Immature natural killer cell (primary cell): Measurements from ENCODE around the gene ELANE. TPM values are rescaled to one million over a fixed set of nuclear protein-coding genes. Genes with fewer than 3 reads are reported as not detected.

Experiments
- DNase-seq, 3 donors: peaks; one replicate each; pipeline ENCODE4 v3.0.0; 2022; ENCODE audit warnings: mixed read lengths in 1 of 3
- H3K27ac Mint-ChIP-seq, 6 donors: one replicate each; pipeline ENCODE4 v1.8.0; 2020; ENCODE audit warnings: mixed read lengths in 6 of 6, mild to moderate bottlenecking in 5 of 6, inconsistent platforms in 4 of 6, moderate library complexity in 3 of 6
- H3K27me3 Mint-ChIP-seq, 3 donors: one replicate each; pipeline ENCODE4 v1.8.0; 2020 to 2021; ENCODE audit warnings: low read depth in 3 of 3, mild to moderate bottlenecking in 3 of 3, mixed read lengths in 3 of 3, moderate library complexity in 3 of 3, inconsistent platforms in 1 of 3
- H3K36me3 Mint-ChIP-seq, 3 donors: one replicate each; pipeline ENCODE4 v1.8.0; 2020; ENCODE audit warnings: mixed read lengths in 3 of 3, inconsistent platforms in 2 of 3, mild to moderate bottlenecking in 2 of 3
- H3K4me1 Mint-ChIP-seq, 2 donors: one replicate each; pipeline ENCODE4 v1.8.0; 2020; ENCODE audit warnings: inconsistent platforms in 2 of 2, mild to moderate bottlenecking in 2 of 2, mixed read lengths in 2 of 2, moderate library complexity in 1 of 2
- H3K4me3 Mint-ChIP-seq, 5 donors: one replicate each; pipeline ENCODE4 v1.8.0; 2020; ENCODE audit warnings: mild to moderate bottlenecking in 5 of 5, mixed read lengths in 5 of 5, inconsistent platforms in 3 of 5, moderate library complexity in 3 of 5
- H3K9me3 Mint-ChIP-seq, 6 donors: one replicate each; pipeline ENCODE4 v1.8.0; 2020; ENCODE audit warnings: mild to moderate bottlenecking in 6 of 6, mixed read lengths in 6 of 6, inconsistent platforms in 4 of 6, moderate library complexity in 3 of 6
- polyA plus RNA-seq, 3 donors: library from polyadenylated mRNA; unstranded; fragments of 300-500 nt; fragmentation: Illumina TruSeq; gene quantifications; one replicate each; pipeline ENCODE4 v1.2.3, GENCODE V29; 2021

ELANE gene
- polyA plus RNA-seq, 3 donors from 2014 or later, result not detected

GRCh38 chr19:900302-901111 lies 48.4 kb downstream of the ELANE start:
- H3K9me3 Mint-ChIP-seq, result no peaks in the 10 kb centered on the region
- no peak overlapping the region for H3K27ac Mint-ChIP-seq
- peaks cover 0 to 2% of the 10 kb centered on the region in 2 donors for H3K4me1 Mint-ChIP-seq
- H3K4me3 Mint-ChIP-seq, result no peak overlapping the region
- H3K27me3 Mint-ChIP-seq, result peaks cover 0 to 7% (median 0%) of the 10 kb centered on the region in 3 donors
- DNase-seq, result no peak
- H3K36me3 Mint-ChIP-seq, result no peaks in the 10 kb centered on the region

GRCh38 chr19:901216-902092 lies 49.4 kb downstream of the ELANE start:
- Mint-ChIP-seq H3K4me3 (no peak overlapping the region), H3K27me3 (peaks cover 0 to 6% (median 0%) of the 10 kb centered on the region in 3 donors), H3K4me1 (peaks cover 0 to 2% of the 10 kb centered on the region in 2 donors), H3K36me3 (no peaks in the 10 kb centered on the region), H3K9me3 (no peaks in the 10 kb centered on the region), H3K27ac (no peak overlapping the region)
- DNase-seq, result no peak

- Mint-ChIP-seq H3K27ac (no peak overlapping the region), H3K4me1 (peaks cover 0 to 3% of the 10 kb centered on the region in 2 donors), H3K4me3 (no peak overlapping the region)
Observed at GRCh38 chr19:902093-902370, 49.9 kb downstream of the ELANE start.

GRCh38 chr19:902446-903226 lies 50.5 kb downstream of the ELANE start:
- Mint-ChIP-seq H3K27me3 (peaks cover 0 to 2% (median 0%) of the 10 kb centered on the region in 3 donors), H3K27ac (peak overlapping the region in 2 of 6 donors; percentile 17 to 50), H3K9me3 (no peaks in the 10 kb centered on the region), H3K36me3 (no peaks in the 10 kb centered on the region), H3K4me1 (peaks cover 0 to 5% of the 10 kb centered on the region in 2 donors), H3K4me3 (no peak overlapping the region)
- no peak for DNase-seq

More at GRCh38 chr19:902093-902370, 49.9 kb downstream of the ELANE start:
- Mint-ChIP-seq H3K9me3 (no peaks in the 10 kb centered on the region), H3K36me3 (no peaks in the 10 kb centered on the region), H3K27me3 (peaks cover 0 to 2% (median 0%) of the 10 kb centered on the region in 3 donors)
- DNase-seq, result no peak

GRCh38 chr19:903266-903797 lies 51.2 kb downstream of the ELANE start:
- no peak overlapping the region for H3K4me3 Mint-ChIP-seq
- H3K36me3 Mint-ChIP-seq, result no peaks in the 10 kb centered on the region
- no peaks in the 10 kb centered on the region for H3K9me3 Mint-ChIP-seq
- peaks cover 0 to 2% (median 0%) of the 10 kb centered on the region in 3 donors for H3K27me3 Mint-ChIP-seq
- H3K27ac Mint-ChIP-seq, result no peak overlapping the region
- H3K4me1 Mint-ChIP-seq, result peaks cover under 1 to 5% of the 10 kb centered on the region in 2 donors
- no peak for DNase-seq

- Mint-ChIP-seq H3K27me3 (peaks cover 0 to 4% (median 2%) of the 10 kb centered on the region in 3 donors), H3K27ac (no peak overlapping the region), H3K9me3 (no peaks in the 10 kb centered on the region), H3K36me3 (no peaks in the 10 kb centered on the region), H3K4me3 (no peak overlapping the region), H3K4me1 (peaks cover 13 to 17% of the 10 kb centered on the region in 2 donors)
- no peak for DNase-seq
Observed at GRCh38 chr19:904545-904944, 52.4 kb downstream of the ELANE start.

Other genes with a start within 250 kb of the ELANE start
- 10 to 100 TPM; 26.6 to 38.1 (median 37.5) TPM for gene POLRMT, start 218.8 kb upstream of the ELANE start, polyA plus RNA-seq
- under 1 TPM in 1 of 3 donors, not detected in 2; 0.54 TPM for gene FGF22, start 212.4 kb upstream of the ELANE start, polyA plus RNA-seq
- gene RNF126, start 189.1 kb upstream of the ELANE start, polyA plus RNA-seq, result 100 to 1,000 TPM in 1 of 3 donors, 10 to 100 TPM in 2; 78.7 to 119 (median 94.4) TPM
- gene FSTL3, start 175.9 kb upstream of the ELANE start, polyA plus RNA-seq, result 1 to 10 TPM in 2 of 3 donors, not detected in 1; 1.4 to 2.6 TPM
- 10 to 100 TPM in 1 of 3 donors, 1 to 10 TPM in 2; 5.8 to 41.4 (median 6.3) TPM for gene PRSS57, start 156.9 kb upstream of the ELANE start, polyA plus RNA-seq
- gene PALM, start 143.4 kb upstream of the ELANE start, polyA plus RNA-seq, result not detected
- gene MISP, start 101.2 kb upstream of the ELANE start, polyA plus RNA-seq, result not detected
- gene PTBP1, start 54.9 kb upstream of the ELANE start, polyA plus RNA-seq, result 100 to 1,000 TPM in 1 of 3 donors, 10 to 100 TPM in 2; 70.0 to 185 (median 87.8) TPM
- gene PLPPR3, start 30.3 kb upstream of the ELANE start, polyA plus RNA-seq, result not detected
- not detected for gene AZU1, start 24.5 kb upstream of the ELANE start, polyA plus RNA-seq
- gene PRTN3, start 11.3 kb upstream of the ELANE start, polyA plus RNA-seq, result not detected
- 1 to 10 TPM; 1.5 to 4.1 (median 3.6) TPM for gene CFD, start 7.4 kb downstream of the ELANE start, polyA plus RNA-seq
- gene MED16, start 40.9 kb downstream of the ELANE start, polyA plus RNA-seq, result 100 to 1,000 TPM in 1 of 3 donors, 10 to 100 TPM in 2; 44.2 to 112 (median 48.0) TPM
- not detected for gene RNU6-9, start 41.2 kb downstream of the ELANE start, polyA plus RNA-seq
- gene R3HDM4, start 60.9 kb downstream of the ELANE start, polyA plus RNA-seq, result 100 to 1,000 TPM in 1 of 3 donors, 10 to 100 TPM in 2; 83.5 to 146 (median 85.8) TPM
- gene KISS1R, start 65.0 kb downstream of the ELANE start, polyA plus RNA-seq, result not detected
- 1 to 10 TPM; 1.0 to 1.7 (median 1.4) TPM for gene ARID3A, start 73.7 kb downstream of the ELANE start, polyA plus RNA-seq
- 100 to 1,000 TPM in 1 of 3 donors, 10 to 100 TPM in 2; 60.5 to 116 (median 70.9) TPM for gene WDR18, start 132.0 kb downstream of the ELANE start, polyA plus RNA-seq
- not detected for gene GRIN3B, start 148.1 kb downstream of the ELANE start, polyA plus RNA-seq
- 100 to 1,000 TPM in 1 of 3 donors, 10 to 100 TPM in 2; 45.6 to 102 (median 61.1) TPM for gene TMEM259, start 168.8 kb downstream of the ELANE start, polyA plus RNA-seq
- gene RNU6-2, start 169.2 kb downstream of the ELANE start, polyA plus RNA-seq, result not detected
- 100 to 1,000 TPM; 227 to 382 (median 255) TPM for gene CNN2, start 174.3 kb downstream of the ELANE start, polyA plus RNA-seq
- 10 to 100 TPM in 1 of 3 donors, 1 to 10 TPM in 2; 4.5 to 13.3 (median 5.2) TPM for gene ABCA7, start 187.8 kb downstream of the ELANE start, polyA plus RNA-seq
- 100 to 1,000 TPM; 164 to 417 (median 169) TPM for gene ARHGAP45, start 214.9 kb downstream of the ELANE start, polyA plus RNA-seq
- 100 to 1,000 TPM; 182 to 288 (median 237) TPM for gene POLR2E, start 243.1 kb downstream of the ELANE start, polyA plus RNA-seq